ENCODE results near the gene FIGLA.

DNA sequence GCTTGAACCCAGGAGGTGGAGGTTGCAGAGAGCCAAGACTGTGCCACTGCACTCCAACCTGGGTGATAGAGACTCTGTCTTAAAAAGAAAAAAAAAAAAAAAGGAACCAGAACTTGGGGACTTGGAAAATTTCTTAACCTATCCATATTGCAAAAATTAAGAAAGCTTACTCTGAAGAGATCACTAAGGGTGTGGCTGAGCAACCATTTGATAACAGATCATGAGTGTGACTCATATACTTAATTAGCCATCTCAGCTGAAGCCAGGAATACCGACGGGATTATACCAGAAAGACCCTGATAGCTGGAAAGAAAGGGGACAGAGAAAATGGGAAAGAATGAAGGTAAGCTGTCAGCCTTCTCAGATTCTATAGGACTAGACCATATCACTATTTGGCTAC, 15.3 kb downstream of the FIGLA start:
- TF ChIP-seq, protein P1, sequence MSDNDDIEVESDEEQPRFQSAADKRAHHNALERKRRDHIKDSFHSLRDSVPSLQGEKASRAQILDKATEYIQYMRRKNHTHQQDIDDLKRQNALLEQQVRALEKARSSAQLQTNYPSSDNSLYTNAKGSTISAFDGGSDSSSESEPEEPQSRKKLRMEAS (IDR thresholded peaks at IDR 0.05; ENCODE audit: low read depth, low read length): no peak
- TF ChIP-seq POLR2A (IDR thresholded peaks at IDR 0.05; ENCODE audit: extremely low read depth, insufficient read length): no peak
- TF ChIP-seq, protein P2, sequence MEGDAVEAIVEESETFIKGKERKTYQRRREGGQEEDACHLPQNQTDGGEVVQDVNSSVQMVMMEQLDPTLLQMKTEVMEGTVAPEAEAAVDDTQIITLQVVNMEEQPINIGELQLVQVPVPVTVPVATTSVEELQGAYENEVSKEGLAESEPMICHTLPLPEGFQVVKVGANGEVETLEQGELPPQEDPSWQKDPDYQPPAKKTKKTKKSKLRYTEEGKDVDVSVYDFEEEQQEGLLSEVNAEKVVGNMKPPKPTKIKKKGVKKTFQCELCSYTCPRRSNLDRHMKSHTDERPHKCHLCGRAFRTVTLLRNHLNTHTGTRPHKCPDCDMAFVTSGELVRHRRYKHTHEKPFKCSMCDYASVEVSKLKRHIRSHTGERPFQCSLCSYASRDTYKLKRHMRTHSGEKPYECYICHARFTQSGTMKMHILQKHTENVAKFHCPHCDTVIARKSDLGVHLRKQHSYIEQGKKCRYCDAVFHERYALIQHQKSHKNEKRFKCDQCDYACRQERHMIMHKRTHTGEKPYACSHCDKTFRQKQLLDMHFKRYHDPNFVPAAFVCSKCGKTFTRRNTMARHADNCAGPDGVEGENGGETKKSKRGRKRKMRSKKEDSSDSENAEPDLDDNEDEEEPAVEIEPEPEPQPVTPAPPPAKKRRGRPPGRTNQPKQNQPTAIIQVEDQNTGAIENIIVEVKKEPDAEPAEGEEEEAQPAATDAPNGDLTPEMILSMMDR (IDR thresholded peaks at IDR 0.05; ENCODE audit: low read depth, low read length): no peak
